GM19324 (cell line): Measurements from ENCODE around the gene VASH2.
"Not testable (repeated sequence)": the region's sequence is repeated elsewhere in the genome, so short reads cannot be mapped to it uniquely, and the experiment has no call there.

Experiments
- ATAC-seq: cut with Tn5 transposase; IDR thresholded peaks from one replicate; pipeline ENCODE4 v1.9.1; 2021; ENCODE audit warnings: mild to moderate bottlenecking, moderate library complexity; ENCODE audit not compliant: unreplicated experiment, low FRiP score

The VASH2 gene

GRCh38 chr1:212954514-212954913, 4.2 kb downstream of the VASH2 start:
- ATAC-seq, result no peak

DNA sequence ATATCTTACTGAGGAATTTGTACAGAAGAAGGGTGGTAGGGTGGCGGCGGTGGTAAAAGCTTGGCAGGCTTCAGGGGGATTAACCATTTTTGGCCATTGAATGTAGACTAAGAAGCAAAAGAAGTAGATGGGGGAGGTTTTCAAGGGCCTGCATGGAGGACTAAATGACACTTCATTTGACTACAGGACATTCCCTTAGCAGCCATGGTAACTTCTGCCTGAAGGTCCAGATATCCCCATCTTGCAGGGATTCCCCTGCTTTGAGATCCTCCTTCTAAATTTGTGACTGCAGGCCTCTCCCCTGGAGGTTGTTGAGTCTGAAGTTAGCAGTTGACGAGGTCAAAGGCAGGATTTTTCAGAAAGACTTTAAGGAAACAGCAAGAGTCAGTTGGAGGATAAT, 4.8 kb downstream of the VASH2 start:
- no peak for ATAC-seq

- ATAC-seq, result no peak
Observed at GRCh38 chr1:212955961-212956620, 5.8 kb downstream of the VASH2 start.

GRCh38 chr1:212957546-212957945, 7.2 kb downstream of the VASH2 start:
- ATAC-seq, result no peak

- no peak for ATAC-seq
Observed at GRCh38 chr1:212958175-212958574, 7.8 kb downstream of the VASH2 start.

- peak; percentile 62 for ATAC-seq
Observed at GRCh38 chr1:212959266-212960220, 9.2 kb downstream of the VASH2 start.

GRCh38 chr1:212960932-212961331, 10.6 kb downstream of the VASH2 start:
- no peak for ATAC-seq

GRCh38 chr1:212962509-212962908, 12.2 kb downstream of the VASH2 start:
- ATAC-seq, result no peak

- no peak for ATAC-seq
Observed at GRCh38 chr1:212964102-212964501, 13.8 kb downstream of the VASH2 start.

GRCh38 chr1:212964993-212965392, 14.7 kb downstream of the VASH2 start:
- ATAC-seq, result not testable (repeated sequence)

DNA sequence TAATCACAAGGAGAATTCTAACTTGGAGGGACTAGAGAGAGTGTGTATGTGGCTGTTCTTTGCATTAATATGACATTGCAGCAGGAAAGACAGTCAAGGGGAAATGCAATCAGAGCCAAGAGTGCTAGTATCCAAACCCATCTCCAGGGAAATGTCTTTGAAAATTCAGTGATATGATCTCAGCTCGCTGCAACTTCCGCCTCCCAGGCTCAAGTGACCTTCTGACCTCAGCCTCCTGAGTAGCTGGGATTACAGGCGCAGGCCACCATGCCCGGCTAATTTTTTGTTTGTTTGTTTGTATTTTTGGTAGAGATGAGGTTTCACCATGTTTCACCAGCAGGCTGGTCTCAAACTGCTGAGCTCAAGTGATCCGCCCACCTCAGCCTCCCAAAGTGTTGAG, 16.3 kb downstream of the VASH2 start:
- ATAC-seq, result no peak

DNA sequence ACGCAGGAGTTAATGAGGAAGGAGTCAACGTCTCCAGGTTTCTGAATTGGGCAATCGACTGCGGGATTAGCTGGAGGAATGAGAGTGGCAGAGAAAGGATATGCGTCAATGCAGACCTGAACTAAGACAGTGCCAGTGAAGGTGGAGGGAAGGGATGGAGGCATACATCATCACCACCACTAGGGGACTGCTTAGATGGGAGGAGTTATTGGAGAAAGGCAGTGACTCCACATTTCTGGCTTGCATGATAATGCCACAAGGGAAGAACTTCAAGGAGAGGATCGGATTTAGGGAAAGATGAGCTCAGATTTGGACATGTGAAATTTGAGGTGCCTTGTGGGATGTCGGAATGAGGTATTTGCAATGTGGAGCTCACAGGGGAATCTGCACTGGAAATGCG, 17.5 kb downstream of the VASH2 start:
- ATAC-seq, result no peak

GRCh38 chr1:212968368-212968863, 18.1 kb downstream of the VASH2 start:
- ATAC-seq, result no peak

DNA sequence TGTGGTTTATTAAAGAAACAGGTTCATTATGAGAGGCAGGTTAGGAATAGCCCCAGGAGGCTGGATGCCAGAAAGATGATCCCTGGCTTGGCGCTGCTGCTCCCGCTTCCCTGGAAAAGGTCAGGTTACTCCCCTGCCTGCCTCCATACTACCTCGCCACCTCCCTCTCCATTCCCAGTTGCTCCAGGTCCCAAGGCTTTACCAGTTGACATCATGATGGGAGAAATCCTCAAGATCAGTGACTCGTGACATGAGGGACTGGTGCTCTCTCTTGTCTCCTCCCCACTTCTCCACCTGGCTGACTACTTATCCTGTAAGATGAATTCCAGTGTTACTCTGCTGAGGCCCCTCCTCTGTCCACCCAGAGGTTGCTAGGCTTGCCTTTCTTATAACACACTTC, 19.7 kb downstream of the VASH2 start:
- ATAC-seq, result no peak

DNA sequence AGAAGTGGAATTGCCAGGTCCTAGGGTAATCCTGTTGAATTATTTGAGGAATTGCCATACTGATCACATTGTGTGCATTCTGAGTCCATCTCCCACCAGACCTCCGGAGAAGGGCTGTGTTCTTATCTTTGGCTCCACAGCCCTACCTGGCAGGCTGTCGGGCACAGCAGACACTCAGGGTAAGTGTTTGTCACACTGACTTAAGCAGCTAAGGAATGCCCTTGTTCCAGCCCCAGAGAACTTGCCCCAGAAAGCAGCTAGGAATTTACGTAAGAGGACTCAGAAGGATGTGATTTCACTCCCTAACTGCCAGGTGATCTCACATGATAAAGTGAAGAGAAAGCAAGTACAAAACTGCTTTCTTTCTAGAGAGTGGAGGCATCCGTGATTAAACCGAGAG, 21.0 kb downstream of the VASH2 start:
- ATAC-seq, result no peak

DNA sequence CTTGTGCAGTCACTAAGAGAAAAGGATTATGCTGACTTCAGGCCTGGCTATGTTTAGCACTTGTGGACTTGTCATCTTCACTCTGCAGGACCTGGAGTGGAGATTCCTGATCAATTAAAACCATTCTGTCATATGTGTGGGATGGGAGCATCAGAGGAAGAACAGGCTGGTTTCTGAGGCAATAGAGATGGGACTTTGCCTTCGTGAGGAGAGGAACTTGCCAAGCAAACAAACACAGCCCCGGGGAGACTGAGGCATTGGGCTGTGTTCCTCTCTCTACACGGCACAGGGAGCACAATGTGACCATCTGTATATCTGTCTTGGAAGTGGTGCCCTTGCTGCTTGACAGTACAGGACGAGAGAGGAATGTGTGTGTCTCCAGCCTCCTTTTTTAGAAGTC, 23.1 kb downstream of the VASH2 start:
- ATAC-seq, result no peak

GRCh38 chr1:212973899-212974298, 23.6 kb downstream of the VASH2 start:
- no peak for ATAC-seq

GRCh38 chr1:212974711-212975110, 24.4 kb downstream of the VASH2 start:
- no peak for ATAC-seq

GRCh38 chr1:212975111-212975918, 25.0 kb downstream of the VASH2 start:
- ATAC-seq, result no peak

- ATAC-seq, result no peak
Observed at GRCh38 chr1:212976586-212976985, 26.2 kb downstream of the VASH2 start.
